ENCODE measurements around the gene CYP19A1. TPM values are rescaled to one million over a fixed set of nuclear protein-coding genes. Genes with fewer than 3 reads are reported as not detected.
A peak's percentile ranks its signal among the peaks of the same experiment; 100 is the strongest.

The CYP19A1 gene
- total and polyA plus RNA-seq, 9 of the 15 experiments (the other 6 are each of a cell fraction or from before 2014, with no cell fraction given): 0.16 to 0.63 (median 0.47) TPM; not detected in 3

DNA sequence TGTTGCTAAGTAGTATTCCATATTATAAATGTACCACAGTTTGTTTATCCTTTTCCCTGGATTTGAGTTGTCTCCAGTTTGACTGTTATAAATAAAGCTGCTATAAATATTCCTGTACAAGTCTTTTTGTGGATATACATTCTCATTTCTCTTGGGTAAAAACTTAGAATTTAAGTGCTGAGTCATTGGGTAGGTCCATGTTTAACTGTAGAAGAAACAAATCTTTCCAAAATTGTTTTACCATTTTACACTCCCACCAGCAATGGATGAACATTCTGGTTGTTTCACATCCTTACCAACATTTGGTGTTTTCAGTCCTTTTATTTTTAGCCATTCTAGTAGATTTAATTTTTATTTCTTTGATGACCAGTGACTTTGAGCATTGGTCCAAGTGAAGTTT is 169.7 kb downstream of the CYP19A1 start:
- H3K9me3 ChIP-seq (replicated peaks; ENCODE audit: control insufficient read depth, insufficient read depth, low read depth, low read length): no peaks in the 10 kb centered on the region
- no peaks in the 10 kb centered on the region for H3K9me1 ChIP-seq (ENCODE audit: control insufficient read depth, insufficient read depth, low read length)
- no peaks in the 10 kb centered on the region for H4K20me1 ChIP-seq (replicated peaks; ENCODE audit: control insufficient read depth, insufficient read depth, low read length)
- no peak overlapping the region for H2AFZ ChIP-seq (ENCODE audit: low read depth, low read length)
- in situ Hi-C loops (cut with MboI) (no loop called here), intact Hi-C loops (cut with micrococcal nuclease) (loop anchor here (10.0 kb wide), 2 partner anchors 56 to 116 kb away; no protein-coding TSS in a partner anchor)
- no peaks in the 10 kb centered on the region for H3K36me3 ChIP-seq (ENCODE audit: control insufficient read depth, insufficient read depth, low read length)
- ATAC-seq: no peak
- no peak overlapping the region for H3K4me3 ChIP-seq
- ChIA-PET CTCF (ENCODE audit: low intra/inter-chr PET ratio) (no interaction called here), POLR2A (no interaction called here)
- BruUV-seq (replicated peaks): no TSS peak
- no peak overlapping the region for H3K27ac ChIP-seq (ENCODE audit: extremely low read depth, low read depth, low read length)
- H3K9ac ChIP-seq (ENCODE audit: insufficient read depth in 1 of 2, low read depth in 2 of 2, low read length in 2 of 2): no peak overlapping the region
- H3K27me3 ChIP-seq (ENCODE audit: control insufficient read depth in 2 of 2, insufficient read depth in 2 of 2, low read length in 2 of 2): peaks cover 3 to 14% of the 10 kb centered on the region in 2 experiments; a peak in 2 of 5 replicates
- DNase-seq (ENCODE audit: extremely low read depth in 1 of 4, low spot score in 3 of 4): no peak
- no peaks in the 10 kb centered on the region for H3K79me2 ChIP-seq (ENCODE audit: control insufficient read depth, insufficient read depth, low read length)
- no peak for FAIRE-seq
- peaks cover 0 to under 1% of the 10 kb centered on the region in 2 experiments; a peak in 1 of 5 replicates for H3K4me1 ChIP-seq (replicated peaks in 1 of 2; ENCODE audit: control insufficient read depth in 2 of 2, insufficient read depth in 2 of 2, low read length in 2 of 2)
- no peak overlapping the region for H3K4me2 ChIP-seq (ENCODE audit: insufficient read depth, low read length)
- no peak for TF ChIP-seq BDP1 (IDR thresholded peaks at IDR 0.05; ENCODE audit: insufficient read depth, insufficient read length)
- TF ChIP-seq MAFK (IDR thresholded peaks at IDR 0.05; ENCODE audit: low read length): peak; percentile 58; the same call in 1 of the 2 replicates
- no peak for TF ChIP-seq GATAD2A (IDR thresholded peaks at IDR 0.05)
- TF ChIP-seq MAFF (IDR thresholded peaks at IDR 0.05; ENCODE audit: low read length): peak; percentile 61
- peak; percentile 75 for TF ChIP-seq ZNF316 (IDR thresholded peaks at IDR 0.05)
- TF ChIP-seq MAFG (tag; conservative IDR thresholded peaks at IDR 0.05): peak; percentile 86
- peak; percentile 58 for TF ChIP-seq C11orf30 (IDR thresholded peaks at IDR 0.05; ENCODE audit: low read depth)
- peak; percentile 75 for TF ChIP-seq NFE2 (IDR thresholded peaks at IDR 0.05; ENCODE audit: low read depth)
- TF ChIP-seq, protein P1, sequence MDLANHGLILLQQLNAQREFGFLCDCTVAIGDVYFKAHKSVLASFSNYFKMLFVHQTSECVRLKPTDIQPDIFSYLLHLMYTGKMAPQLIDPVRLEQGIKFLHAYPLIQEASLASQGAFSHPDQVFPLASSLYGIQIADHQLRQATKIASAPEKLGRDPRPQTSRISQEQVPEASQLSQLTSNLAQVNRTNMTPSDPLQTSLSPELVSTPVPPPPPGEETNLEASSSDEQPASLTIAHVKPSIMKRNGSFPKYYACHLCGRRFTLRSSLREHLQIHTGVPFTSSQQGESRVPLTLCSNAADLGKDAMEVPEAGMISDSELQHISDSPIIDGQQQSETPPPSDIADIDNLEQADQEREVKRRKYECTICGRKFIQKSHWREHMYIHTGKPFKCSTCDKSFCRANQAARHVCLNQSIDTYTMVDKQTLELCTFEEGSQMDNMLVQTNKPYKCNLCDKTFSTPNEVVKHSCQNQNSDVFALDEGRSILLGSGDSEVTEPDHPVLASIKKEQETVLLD (IDR thresholded peaks at IDR 0.05): no peak
- peak; percentile 81 for TF ChIP-seq NFE2L1 (tag; IDR thresholded peaks at IDR 0.05; ENCODE audit: borderline replicate concordance, low read depth)

Measured in K562 (cell line).